ENCODE data around the gene RIBC1. TPM values are rescaled to one million over a fixed set of nuclear protein-coding genes. Genes with fewer than 3 reads are reported as not detected.

Gene RIBC1
- total and polyA plus RNA-seq, 2 experiments from 2014 or later: 0.45 to 0.55 TPM

DNA sequence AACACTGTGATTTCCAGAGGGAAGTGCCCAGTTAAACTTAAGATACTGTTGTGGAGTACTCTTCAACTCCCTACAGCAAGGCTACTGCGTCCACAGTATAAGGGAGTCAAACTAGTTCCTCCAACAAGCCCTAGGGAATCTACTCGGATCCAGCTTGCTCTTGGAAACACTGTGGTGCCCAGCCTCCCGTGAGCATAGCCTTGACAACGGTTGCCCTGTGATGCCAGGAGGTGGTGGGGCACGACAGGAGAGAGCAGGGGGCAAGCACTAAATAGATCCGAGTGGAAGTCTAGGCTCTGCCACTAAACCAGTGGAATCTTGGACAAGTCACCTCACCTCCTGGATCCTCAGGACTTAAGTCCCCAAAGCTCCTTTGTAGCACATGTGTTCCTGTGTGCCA lies 45.8 kb upstream of the RIBC1 start (continued):
- TF ChIP-seq, protein P1, sequence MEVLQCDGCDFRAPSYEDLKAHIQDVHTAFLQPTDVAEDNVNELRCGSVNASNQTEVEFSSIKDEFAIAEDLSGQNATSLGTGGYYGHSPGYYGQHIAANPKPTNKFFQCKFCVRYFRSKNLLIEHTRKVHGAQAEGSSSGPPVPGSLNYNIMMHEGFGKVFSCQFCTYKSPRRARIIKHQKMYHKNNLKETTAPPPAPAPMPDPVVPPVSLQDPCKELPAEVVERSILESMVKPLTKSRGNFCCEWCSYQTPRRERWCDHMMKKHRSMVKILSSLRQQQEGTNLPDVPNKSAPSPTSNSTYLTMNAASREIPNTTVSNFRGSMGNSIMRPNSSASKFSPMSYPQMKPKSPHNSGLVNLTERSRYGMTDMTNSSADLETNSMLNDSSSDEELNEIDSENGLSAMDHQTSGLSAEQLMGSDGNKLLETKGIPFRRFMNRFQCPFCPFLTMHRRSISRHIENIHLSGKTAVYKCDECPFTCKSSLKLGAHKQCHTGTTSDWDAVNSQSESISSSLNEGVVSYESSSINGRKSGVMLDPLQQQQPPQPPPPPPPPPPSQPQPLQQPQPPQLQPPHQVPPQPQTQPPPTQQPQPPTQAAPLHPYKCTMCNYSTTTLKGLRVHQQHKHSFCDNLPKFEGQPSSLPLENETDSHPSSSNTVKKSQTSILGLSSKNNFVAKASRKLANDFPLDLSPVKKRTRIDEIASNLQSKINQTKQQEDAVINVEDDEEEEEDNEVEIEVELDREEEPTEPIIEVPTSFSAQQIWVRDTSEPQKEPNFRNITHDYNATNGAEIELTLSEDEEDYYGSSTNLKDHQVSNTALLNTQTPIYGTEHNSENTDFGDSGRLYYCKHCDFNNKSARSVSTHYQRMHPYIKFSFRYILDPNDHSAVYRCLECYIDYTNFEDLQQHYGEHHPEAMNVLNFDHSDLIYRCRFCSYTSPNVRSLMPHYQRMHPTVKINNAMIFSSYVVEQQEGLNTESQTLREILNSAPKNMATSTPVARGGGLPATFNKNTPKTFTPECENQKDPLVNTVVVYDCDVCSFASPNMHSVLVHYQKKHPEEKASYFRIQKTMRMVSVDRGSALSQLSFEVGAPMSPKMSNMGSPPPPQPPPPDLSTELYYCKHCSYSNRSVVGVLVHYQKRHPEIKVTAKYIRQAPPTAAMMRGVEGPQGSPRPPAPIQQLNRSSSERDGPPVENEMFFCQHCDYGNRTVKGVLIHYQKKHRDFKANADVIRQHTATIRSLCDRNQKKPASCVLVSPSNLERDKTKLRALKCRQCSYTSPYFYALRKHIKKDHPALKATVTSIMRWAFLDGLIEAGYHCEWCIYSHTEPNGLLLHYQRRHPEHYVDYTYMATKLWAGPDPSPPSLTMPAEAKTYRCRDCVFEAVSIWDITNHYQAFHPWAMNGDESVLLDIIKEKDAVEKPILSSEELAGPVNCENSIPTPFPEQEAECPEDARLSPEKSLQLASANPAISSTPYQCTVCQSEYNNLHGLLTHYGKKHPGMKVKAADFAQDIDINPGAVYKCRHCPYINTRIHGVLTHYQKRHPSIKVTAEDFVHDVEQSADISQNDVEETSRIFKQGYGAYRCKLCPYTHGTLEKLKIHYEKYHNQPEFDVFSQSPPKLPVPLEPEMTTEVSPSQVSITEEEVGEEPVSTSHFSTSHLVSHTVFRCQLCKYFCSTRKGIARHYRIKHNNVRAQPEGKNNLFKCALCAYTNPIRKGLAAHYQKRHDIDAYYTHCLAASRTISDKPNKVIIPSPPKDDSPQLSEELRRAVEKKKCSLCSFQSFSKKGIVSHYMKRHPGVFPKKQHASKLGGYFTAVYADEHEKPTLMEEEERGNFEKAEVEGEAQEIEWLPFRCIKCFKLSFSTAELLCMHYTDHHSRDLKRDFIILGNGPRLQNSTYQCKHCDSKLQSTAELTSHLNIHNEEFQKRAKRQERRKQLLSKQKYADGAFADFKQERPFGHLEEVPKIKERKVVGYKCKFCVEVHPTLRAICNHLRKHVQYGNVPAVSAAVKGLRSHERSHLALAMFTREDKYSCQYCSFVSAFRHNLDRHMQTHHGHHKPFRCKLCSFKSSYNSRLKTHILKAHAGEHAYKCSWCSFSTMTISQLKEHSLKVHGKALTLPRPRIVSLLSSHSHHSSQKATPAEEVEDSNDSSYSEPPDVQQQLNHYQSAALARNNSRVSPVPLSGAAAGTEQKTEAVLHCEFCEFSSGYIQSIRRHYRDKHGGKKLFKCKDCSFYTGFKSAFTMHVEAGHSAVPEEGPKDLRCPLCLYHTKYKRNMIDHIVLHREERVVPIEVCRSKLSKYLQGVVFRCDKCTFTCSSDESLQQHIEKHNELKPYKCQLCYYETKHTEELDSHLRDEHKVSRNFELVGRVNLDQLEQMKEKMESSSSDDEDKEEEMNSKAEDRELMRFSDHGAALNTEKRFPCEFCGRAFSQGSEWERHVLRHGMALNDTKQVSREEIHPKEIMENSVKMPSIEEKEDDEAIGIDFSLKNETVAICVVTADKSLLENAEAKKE (CRISPR knock-in tag; IDR thresholded peaks at IDR 0.05): no peak

DNA sequence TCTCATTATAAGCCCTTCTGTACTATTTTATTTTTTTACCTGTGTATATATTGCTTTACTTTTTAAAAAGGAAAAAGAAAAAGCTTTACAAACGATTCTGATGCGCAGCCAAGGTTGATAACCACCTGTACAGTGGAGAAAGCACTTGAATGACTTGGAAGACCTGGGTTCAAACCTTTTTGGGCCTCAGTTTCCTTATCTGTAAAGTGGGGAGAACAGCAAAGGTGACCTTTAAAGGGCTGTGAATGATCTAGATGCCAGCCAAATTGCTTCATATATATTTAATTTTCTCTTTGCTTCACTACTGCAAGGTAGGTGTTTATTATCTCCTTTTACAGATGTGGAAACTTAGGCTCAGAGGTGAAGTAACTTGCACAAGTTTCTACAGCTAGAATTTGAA lies 45.2 kb upstream of the RIBC1 start:
- H2AFZ ChIP-seq: no peak overlapping the region
- H3K36me3 ChIP-seq (ENCODE audit: insufficient read depth): no peaks in the 10 kb centered on the region
- H3K4me1 ChIP-seq (ENCODE audit: insufficient read depth): no peaks in the 10 kb centered on the region
- no peaks in the 10 kb centered on the region for H3K79me2 ChIP-seq (replicated peaks; ENCODE audit: insufficient read depth)
- Mint-ChIP-seq H3K36me3 (ENCODE audit: low read depth) (peaks cover 41% of the 10 kb centered on the region), H3K27ac (no peak overlapping the region), H3K9me3 (no peaks in the 10 kb centered on the region), H3K4me1 (no peaks in the 10 kb centered on the region), H3K27me3 (ENCODE audit: insufficient read depth, low read depth, poor library complexity) (no peaks in the 10 kb centered on the region), H3K4me3 (no peak overlapping the region)
- no peaks in the 10 kb centered on the region for H3F3A ChIP-seq (replicated peaks; ENCODE audit: low read depth)
- H4K20me1 ChIP-seq (replicated peaks; ENCODE audit: insufficient read depth): no peaks in the 10 kb centered on the region
- ATAC-seq: no peak
- no peak overlapping the region for H3K4me2 ChIP-seq
- H3K4me3 ChIP-seq: no peak overlapping the region
- no peak overlapping the region for H3K27ac ChIP-seq (ENCODE audit: low read depth)
- no peaks in the 10 kb centered on the region for H3K9me2 ChIP-seq (ENCODE audit: insufficient read depth)
- DNase-seq (ENCODE audit: low spot score): no peak
- H3K27me3 ChIP-seq (ENCODE audit: insufficient read depth): no peaks in the 10 kb centered on the region
- TF ChIP-seq, protein P2, sequence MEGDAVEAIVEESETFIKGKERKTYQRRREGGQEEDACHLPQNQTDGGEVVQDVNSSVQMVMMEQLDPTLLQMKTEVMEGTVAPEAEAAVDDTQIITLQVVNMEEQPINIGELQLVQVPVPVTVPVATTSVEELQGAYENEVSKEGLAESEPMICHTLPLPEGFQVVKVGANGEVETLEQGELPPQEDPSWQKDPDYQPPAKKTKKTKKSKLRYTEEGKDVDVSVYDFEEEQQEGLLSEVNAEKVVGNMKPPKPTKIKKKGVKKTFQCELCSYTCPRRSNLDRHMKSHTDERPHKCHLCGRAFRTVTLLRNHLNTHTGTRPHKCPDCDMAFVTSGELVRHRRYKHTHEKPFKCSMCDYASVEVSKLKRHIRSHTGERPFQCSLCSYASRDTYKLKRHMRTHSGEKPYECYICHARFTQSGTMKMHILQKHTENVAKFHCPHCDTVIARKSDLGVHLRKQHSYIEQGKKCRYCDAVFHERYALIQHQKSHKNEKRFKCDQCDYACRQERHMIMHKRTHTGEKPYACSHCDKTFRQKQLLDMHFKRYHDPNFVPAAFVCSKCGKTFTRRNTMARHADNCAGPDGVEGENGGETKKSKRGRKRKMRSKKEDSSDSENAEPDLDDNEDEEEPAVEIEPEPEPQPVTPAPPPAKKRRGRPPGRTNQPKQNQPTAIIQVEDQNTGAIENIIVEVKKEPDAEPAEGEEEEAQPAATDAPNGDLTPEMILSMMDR (conservative IDR thresholded peaks at IDR 0.05; ENCODE audit: low read depth in 2 of 2): no peak
- no peak for TF ChIP-seq ZNF114 (CRISPR knock-in tag; IDR thresholded peaks at IDR 0.05)
- TF ChIP-seq, protein P3, sequence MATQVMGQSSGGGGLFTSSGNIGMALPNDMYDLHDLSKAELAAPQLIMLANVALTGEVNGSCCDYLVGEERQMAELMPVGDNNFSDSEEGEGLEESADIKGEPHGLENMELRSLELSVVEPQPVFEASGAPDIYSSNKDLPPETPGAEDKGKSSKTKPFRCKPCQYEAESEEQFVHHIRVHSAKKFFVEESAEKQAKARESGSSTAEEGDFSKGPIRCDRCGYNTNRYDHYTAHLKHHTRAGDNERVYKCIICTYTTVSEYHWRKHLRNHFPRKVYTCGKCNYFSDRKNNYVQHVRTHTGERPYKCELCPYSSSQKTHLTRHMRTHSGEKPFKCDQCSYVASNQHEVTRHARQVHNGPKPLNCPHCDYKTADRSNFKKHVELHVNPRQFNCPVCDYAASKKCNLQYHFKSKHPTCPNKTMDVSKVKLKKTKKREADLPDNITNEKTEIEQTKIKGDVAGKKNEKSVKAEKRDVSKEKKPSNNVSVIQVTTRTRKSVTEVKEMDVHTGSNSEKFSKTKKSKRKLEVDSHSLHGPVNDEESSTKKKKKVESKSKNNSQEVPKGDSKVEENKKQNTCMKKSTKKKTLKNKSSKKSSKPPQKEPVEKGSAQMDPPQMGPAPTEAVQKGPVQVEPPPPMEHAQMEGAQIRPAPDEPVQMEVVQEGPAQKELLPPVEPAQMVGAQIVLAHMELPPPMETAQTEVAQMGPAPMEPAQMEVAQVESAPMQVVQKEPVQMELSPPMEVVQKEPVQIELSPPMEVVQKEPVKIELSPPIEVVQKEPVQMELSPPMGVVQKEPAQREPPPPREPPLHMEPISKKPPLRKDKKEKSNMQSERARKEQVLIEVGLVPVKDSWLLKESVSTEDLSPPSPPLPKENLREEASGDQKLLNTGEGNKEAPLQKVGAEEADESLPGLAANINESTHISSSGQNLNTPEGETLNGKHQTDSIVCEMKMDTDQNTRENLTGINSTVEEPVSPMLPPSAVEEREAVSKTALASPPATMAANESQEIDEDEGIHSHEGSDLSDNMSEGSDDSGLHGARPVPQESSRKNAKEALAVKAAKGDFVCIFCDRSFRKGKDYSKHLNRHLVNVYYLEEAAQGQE (IDR thresholded peaks at IDR 0.05; ENCODE audit: unreplicated experiment): no peak

All from GM23338 (cell line).